HL-60 (cell line): ENCODE measurements around the gene CAMK1D.

ENCODE experiments used
- CTCF ChIP-seq: IDR thresholded peaks from one replicate; pipeline ENCODE4 v1.5.1; 2011; ENCODE audit warnings: low read length, control low read depth, inconsistent platforms; ENCODE audit not compliant: insufficient read depth
- GABPA ChIP-seq: IDR thresholded peaks from 2 replicates; pipeline ENCODE4 v1.6.1; 2012; ENCODE audit warnings: low read depth
- POLR2AphosphoS5 ChIP-seq: IDR thresholded peaks from 2 replicates; pipeline ENCODE4 v1.6.1; 2012; ENCODE audit warnings: low read depth
- REST ChIP-seq: IDR thresholded peaks from 2 replicates; pipeline ENCODE4 v1.6.1; 2012; ENCODE audit warnings: low read depth; ENCODE audit not compliant: insufficient replicate concordance
- SPI1 ChIP-seq: IDR thresholded peaks from 2 replicates; pipeline ENCODE4 v1.6.1; 2012; ENCODE audit warnings: low read depth, mild to moderate bottlenecking, borderline replicate concordance

GRCh38 chr10:12534824-12535223 is 185.5 kb downstream of the CAMK1D start:
- TF ChIP-seq CTCF: no peak
- TF ChIP-seq REST: no peak
- TF ChIP-seq POLR2AphosphoS5: no peak
- no peak for TF ChIP-seq GABPA
- no peak for TF ChIP-seq SPI1
